GM21528 (cell line): ENCODE data around the gene P4HA3.
"Not testable (repeated sequence)": the region's sequence is repeated elsewhere in the genome, so short reads cannot be mapped to it uniquely, and the experiment has no call there.

Experiments used
- ATAC-seq: cut with Tn5 transposase; IDR thresholded peaks from one replicate; pipeline ENCODE4 v1.9.1; 2021; ENCODE audit warnings: mild to moderate bottlenecking, moderate library complexity; ENCODE audit not compliant: unreplicated experiment, low FRiP score

Gene P4HA3

DNA sequence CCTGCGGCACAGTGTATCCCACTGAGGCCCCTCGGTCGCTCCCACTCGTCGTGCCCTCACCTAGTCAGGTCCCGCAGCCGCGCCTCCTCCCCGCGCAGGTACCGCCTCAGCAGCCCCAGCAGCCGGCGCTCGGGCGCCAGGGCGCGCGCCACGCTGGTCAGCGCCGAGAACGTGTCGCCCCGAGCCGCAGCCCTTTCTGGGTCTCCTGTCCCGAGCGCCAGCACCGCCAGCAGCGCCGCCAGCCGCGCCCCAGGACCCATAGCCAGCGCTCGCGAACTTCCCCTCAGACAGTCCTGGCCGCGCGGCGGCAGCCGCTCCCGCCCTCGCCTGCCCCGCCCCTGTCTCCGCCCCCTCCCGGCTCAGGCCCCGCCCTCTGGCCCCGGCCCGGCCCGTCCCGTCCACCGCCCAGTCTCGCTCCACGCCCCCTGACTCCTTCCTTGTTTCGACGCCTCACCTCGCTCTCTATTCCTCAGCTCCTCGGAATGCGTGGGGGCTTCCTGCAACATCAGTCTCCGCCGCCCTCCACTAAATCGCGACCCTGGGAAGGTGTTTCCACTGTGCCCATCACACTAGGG, at the start of gene P4HA3:
P4HA3 (minus strand) TSS at position 289 of the 575 bp plus-strand sequence; CDS start at position 260, 29 bp downstream.
- ATAC-seq: no peak

DNA sequence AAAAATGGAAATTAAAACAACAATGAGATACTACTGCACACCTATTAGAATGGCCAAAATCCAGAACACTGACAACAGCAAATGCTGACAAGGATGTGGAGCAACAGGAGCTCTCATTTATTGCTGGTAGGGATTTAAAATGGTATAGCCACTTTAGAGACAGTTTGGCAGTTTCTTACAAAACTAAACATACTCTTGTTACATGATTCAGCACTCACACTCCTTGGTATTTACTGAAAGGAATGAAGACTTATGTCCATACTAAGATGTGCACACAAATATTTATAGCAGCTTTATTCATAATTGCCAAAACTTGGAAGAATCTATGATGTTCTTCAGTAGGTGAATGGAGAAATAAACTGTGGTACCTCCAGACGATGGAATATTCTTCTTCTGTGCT, 46.0 kb upstream of the P4HA3 start:
- no peak for ATAC-seq

- ATAC-seq: no peak
Measured at GRCh38 chr11:74355626-74356025, 44.2 kb upstream of the P4HA3 start.

DNA sequence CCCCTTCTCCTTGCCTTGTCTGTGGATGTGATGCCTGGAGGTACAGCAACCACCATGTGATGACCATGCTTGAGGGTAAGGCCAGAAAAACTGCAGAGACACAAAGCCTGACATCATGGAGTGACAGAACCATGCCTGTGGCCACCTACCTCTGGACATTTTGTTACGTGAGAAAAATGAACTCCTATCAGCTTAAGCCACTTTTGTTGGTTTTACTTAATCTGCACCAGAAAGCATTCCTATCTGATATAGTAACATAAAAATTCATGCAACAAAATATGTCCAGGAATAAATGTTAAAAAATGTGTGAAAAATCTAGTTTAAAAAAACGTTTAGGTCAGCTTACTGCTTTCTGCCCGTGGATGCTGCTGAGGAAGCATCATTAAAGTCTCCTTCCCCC, 42.6 kb upstream of the P4HA3 start:
- no peak for ATAC-seq

- no peak for ATAC-seq
Measured at GRCh38 chr11:74347381-74347780, 35.9 kb upstream of the P4HA3 start.

GRCh38 chr11:74345420-74345819, 34.0 kb upstream of the P4HA3 start:
- no peak for ATAC-seq

DNA sequence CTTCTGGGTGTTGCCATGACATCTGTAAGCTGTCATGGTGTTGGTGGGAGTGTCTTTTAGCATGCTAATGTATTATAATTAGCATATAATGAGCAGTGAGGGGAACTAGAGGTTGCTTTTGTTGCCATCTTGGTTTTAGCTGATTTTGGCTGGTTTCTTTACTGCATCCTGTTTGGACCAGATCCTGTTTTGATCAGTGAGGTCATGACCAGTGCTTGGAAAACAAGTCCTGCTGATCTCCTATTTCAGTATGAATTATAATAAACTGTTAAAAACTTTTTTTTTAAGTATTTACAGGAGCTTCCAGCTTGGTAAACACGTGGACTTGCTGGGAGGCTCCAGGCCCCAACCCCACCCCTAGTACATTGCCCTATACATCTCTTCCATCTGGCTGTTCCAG, 30.5 kb upstream of the P4HA3 start:
- ATAC-seq: no peak

GRCh38 chr11:74339619-74340018, 28.2 kb upstream of the P4HA3 start:
- no peak for ATAC-seq

DNA sequence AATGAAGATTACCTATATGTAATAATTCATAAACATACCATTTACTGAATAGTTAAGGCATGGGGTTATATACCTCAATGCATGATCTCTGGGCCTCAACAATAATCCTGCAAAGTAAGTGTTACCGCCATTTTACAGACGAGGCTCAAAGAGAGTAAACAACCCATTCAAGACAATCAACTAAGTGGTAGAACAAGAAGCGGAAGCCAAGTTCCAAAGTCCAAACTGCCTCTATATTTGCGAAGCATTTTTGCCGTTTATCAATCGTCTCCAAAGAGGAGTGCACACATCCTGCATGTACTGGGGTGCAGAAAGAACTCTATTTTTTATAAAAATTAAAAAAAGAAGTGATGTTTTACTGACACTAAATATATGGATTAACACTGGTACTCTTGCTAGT, 27.5 kb upstream of the P4HA3 start:
- no peak for ATAC-seq

- ATAC-seq: no peak
Measured at GRCh38 chr11:74333193-74333592, 21.8 kb upstream of the P4HA3 start.

GRCh38 chr11:74332291-74332690, 20.9 kb upstream of the P4HA3 start:
- ATAC-seq: no peak

GRCh38 chr11:74331000-74331399, 19.6 kb upstream of the P4HA3 start:
- not testable (repeated sequence) for ATAC-seq

- ATAC-seq: no peak
Measured at GRCh38 chr11:74330075-74330858, 18.8 kb upstream of the P4HA3 start.

- no peak for ATAC-seq
Measured at GRCh38 chr11:74327076-74327475, 15.6 kb upstream of the P4HA3 start.

- ATAC-seq: no peak
Measured at GRCh38 chr11:74326665-74327064, 15.2 kb upstream of the P4HA3 start.

GRCh38 chr11:74325649-74326645, 14.5 kb upstream of the P4HA3 start:
- no peak for ATAC-seq

GRCh38 chr11:74322667-74323066, 11.2 kb upstream of the P4HA3 start:
- ATAC-seq: no peak

DNA sequence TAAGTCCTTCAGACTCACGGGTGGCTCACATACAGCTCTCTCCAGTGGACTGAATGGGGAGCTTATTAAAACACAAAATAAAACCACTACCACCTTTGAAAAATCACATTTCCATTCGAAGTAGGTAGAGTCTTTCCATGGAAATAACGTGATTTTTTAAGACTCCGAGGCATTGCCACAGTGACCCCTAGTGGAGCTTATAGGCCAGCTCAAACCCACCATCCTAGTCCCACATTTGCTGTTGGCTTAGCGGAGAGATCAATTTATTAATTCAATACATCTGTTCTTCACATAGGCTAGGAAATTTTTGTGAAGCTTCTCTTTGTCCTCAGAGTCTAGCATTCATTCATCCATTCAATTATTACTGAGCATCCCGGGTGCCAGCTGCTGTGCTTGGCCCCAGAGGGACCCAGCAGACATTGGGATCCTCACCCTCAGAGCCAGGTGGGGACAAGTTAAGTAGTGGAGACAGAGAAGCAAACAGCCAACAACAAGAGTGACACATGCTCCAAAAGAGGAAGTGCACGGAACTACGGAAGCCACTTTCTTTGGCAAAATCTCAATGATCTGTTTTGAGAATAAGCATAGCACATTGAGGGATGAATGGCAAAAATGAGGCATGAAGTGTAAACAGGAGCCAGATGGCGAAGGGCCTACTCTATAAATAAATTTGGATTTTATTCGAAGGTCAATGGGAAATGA, 10.2 kb upstream of the P4HA3 start:
- no peak for ATAC-seq

DNA sequence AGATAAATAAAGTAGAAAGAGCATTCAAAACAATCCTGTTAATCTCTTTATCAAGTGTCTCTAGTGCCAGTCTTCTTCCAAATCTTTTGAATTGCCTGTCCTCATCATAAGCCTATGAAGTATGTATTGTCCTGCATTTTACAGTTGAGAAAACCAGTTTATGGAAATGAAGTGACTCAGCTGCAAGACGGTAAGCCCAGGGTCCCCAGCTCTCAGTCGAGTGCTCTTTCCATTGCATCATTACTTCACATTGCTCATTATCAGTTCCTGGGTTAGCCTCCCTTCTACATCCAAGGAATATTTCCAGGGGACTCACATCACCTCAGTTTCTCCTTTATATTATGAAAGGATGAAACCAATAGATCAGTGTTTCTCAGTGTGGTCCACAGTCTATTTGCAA, 9.1 kb upstream of the P4HA3 start:
- ATAC-seq: no peak

DNA sequence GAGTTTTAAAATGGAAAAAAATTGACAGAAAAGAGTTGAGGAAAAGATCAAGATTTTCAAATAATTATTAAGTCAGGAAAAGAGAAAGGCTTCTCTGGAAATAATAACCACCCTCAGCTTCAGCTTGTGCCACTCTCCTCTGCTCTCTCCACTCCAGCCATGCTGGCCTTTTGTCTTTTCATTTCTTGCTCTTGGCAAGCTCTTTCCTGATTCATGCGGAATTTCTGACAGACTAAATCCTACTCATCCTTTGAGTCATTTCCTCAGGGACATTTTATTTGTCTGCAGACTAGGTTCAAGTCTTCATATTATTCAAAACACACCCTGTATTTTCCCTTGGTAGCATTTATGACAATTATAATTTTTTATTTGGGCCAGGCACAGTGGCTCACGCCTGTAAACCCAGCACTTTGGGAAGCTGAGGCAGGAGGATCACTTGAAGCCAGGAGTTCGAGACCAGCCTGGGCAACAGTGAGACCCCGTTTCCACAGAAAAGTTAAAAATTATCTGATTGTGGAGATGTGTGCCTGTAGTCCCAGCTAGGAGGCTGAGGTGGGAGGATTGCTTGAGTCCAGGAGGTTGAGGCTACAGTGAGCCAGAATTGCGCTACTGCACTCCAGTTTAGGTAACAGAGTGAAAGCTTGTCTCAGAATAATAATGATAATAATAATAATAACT, 7.8 kb upstream of the P4HA3 start:
- no peak for ATAC-seq
